C4-2B (cell line): ENCODE measurements around the gene KCTD2.

Source experiments
- ZFX ChIP-seq: fragments of 450-650 bp; IDR thresholded peaks from 2 replicates; pipeline ENCODE4 v1.6.1; 2017
- TF ChIP-seq, protein P1 (sequence below): fragments of 450-650 bp; conservative IDR thresholded peaks from 2 replicates; pipeline ENCODE4 v1.5.1; 2017; ENCODE audit warnings: mild to moderate bottlenecking

DNA sequence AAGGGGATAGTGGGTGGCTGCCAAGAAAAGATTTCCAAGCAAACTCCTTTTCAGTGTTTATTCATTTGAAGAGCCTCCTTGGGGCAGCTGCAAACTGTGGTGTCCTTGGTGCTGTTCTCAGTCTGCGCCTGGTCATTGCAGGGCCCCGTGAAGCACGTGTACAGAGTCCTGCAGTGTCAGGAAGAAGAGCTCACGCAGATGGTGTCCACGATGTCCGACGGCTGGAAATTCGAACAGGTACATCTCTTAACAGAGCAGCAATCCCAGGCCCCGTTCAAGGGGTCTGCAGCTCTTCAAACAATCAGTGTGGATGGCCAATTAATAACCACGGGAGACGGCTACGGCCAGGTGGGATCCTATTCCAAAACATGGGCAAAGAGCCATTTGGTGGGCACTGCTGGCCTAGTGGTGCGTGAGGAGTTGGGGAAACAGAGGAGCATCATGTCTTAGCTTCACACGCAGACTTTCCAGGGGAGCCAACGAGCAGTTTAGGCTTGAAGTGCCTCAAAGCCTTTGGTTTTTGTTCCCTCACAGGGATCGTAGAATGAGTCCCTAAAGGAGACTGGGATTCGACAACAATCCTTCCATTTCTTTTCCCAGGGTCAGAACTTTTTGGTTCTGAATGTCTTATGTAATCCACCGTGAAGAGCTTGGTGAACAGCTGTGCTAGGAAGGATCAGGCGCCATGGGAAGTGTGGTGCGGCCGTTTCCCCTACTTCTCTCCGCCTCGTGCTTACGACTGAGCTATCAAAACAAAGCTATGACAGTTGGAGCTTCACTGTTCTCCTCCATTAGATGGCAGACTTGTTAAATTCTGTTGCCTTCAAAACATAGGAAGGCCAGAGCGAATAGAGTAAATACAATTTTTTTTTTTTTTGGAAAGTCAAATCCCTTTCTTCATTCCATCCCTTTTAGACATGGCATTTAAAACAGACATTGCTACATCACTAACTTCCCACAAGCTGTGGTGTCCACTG, 12.6 kb downstream of the KCTD2 start:
- TF ChIP-seq, protein P1, sequence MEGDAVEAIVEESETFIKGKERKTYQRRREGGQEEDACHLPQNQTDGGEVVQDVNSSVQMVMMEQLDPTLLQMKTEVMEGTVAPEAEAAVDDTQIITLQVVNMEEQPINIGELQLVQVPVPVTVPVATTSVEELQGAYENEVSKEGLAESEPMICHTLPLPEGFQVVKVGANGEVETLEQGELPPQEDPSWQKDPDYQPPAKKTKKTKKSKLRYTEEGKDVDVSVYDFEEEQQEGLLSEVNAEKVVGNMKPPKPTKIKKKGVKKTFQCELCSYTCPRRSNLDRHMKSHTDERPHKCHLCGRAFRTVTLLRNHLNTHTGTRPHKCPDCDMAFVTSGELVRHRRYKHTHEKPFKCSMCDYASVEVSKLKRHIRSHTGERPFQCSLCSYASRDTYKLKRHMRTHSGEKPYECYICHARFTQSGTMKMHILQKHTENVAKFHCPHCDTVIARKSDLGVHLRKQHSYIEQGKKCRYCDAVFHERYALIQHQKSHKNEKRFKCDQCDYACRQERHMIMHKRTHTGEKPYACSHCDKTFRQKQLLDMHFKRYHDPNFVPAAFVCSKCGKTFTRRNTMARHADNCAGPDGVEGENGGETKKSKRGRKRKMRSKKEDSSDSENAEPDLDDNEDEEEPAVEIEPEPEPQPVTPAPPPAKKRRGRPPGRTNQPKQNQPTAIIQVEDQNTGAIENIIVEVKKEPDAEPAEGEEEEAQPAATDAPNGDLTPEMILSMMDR, result no peak; the same call in 1 of the 2 replicates
- no peak for TF ChIP-seq ZFX
